T-cell (primary cell): Measurements from ENCODE around the gene PTTG1IP. TPM values are rescaled to one million over a fixed set of nuclear protein-coding genes. Genes with fewer than 3 reads are reported as not detected.
A peak's percentile ranks its signal among the peaks of the same experiment; 100 is the strongest.

Source experiments
- ATAC-seq, 4 experiments: fragments of 200-7000 bp in 3 of 4; fragments of 150-1000 bp in 1 of 4; cut with Tn5 transposase; replicated peaks in 1 of 4; 1 replicate in 3 of 4; 2 replicates in 1 of 4; pipeline ENCODE4 v1.10.0; 2021; ENCODE audit warnings: moderate library complexity in 3 of 4, mild to moderate bottlenecking in 2 of 4, moderate number of reproducible peaks in 1 of 4
- CTCF ChIA-PET, 2 donors: fragments of 300-600 bp; sonication (Branson Sonifier 250); formaldehyde crosslinking; loops; one replicate each; lab custom pipeline; 2022; ENCODE audit warnings: antibody characterized with exemption in 2 of 2; lab: Charles Lee
- POLR2A ChIA-PET, 2 donors: fragments of 300-600 bp; sonication (Branson Sonifier 250); formaldehyde crosslinking; loops; one replicate each; lab custom pipeline; 2022; ENCODE audit warnings: antibody characterized with exemption in 2 of 2; lab: Charles Lee
- DNase-seq, 35 experiments: peaks; one replicate each; pipeline versions ENCODE4 v3.0.0 to v3.0.0-alpha.2; 2013 to 2023
- H3K27ac ChIP-seq: one replicate; pipeline ENCODE4 v1.5.1; 2013; ENCODE audit warnings: low read length
- H3K27me3 ChIP-seq, 2 experiments: replicated peaks in 1 of 2; 1 replicate in 1 of 2; 2 replicates in 1 of 2; pipeline versions ENCODE4 v1.6.1 to v1.7.0; 2013; ENCODE audit warnings: low read length in 1 of 2, mixed read lengths in 1 of 2; ENCODE audit not compliant: control insufficient read depth in 2 of 2, insufficient read depth in 2 of 2; ENCODE audit errors: extremely low read depth in 1 of 2
- H3K36me3 ChIP-seq, 2 donors: 1 replicate in 1 of 2; 2 replicates in 1 of 2; pipeline versions ENCODE4 v1.6.1 to v1.7.0; 2013; ENCODE audit warnings: low read length in 1 of 2; ENCODE audit not compliant: control insufficient read depth in 2 of 2, insufficient read depth in 1 of 2; ENCODE audit errors: extremely low read depth in 1 of 2
- H3K4me1 ChIP-seq, 2 experiments: 1 replicate in 1 of 2; 2 replicates in 1 of 2; pipeline versions ENCODE4 v1.6.1 to v1.7.0; 2013; ENCODE audit warnings: low read length in 2 of 2, mixed read lengths in 1 of 2; ENCODE audit not compliant: insufficient read depth in 2 of 2, control insufficient read depth in 1 of 2; ENCODE audit errors: extremely low read depth in 1 of 2
- H3K4me3 ChIP-seq, 2 donors: 1 replicate in 1 of 2; 2 replicates in 1 of 2; pipeline versions ENCODE4 v1.5.1 to v1.7.0; 2013; ENCODE audit warnings: mild to moderate bottlenecking in 2 of 2, low read length in 1 of 2, moderate library complexity in 1 of 2; ENCODE audit not compliant: control insufficient read depth in 1 of 2; ENCODE audit errors: extremely low read depth in 1 of 2
- H3K9me3 ChIP-seq: 2 replicates; pipeline ENCODE4 v1.7.0; 2013
- H3K27ac Mint-ChIP-seq, 2 donors: one replicate each; pipeline ENCODE4 v1.8.0; 2020 to 2021; ENCODE audit warnings: mild to moderate bottlenecking in 2 of 2, mixed read lengths in 2 of 2
- H3K27me3 Mint-ChIP-seq, 2 donors: one replicate each; pipeline ENCODE4 v1.8.0; 2021 to 2022; ENCODE audit warnings: mixed read lengths in 2 of 2
- H3K36me3 Mint-ChIP-seq: one replicate; pipeline ENCODE4 v1.8.0; 2021; ENCODE audit warnings: mixed read lengths
- H3K4me1 Mint-ChIP-seq, 3 donors: one replicate each; pipeline ENCODE4 v1.8.0; 2020 to 2022; ENCODE audit warnings: mixed read lengths in 3 of 3, mild to moderate bottlenecking in 1 of 3
- H3K4me3 Mint-ChIP-seq, 3 donors: one replicate each; pipeline ENCODE4 v1.8.0; 2020 to 2022; ENCODE audit warnings: mild to moderate bottlenecking in 3 of 3, mixed read lengths in 3 of 3, moderate library complexity in 3 of 3
- H3K9me3 Mint-ChIP-seq, 3 donors: one replicate each; pipeline ENCODE4 v1.8.0; 2020 to 2022; ENCODE audit warnings: mixed read lengths in 3 of 3
- WGBS: methylation state at CpG from one replicate; pipeline ENCODE4 v1.1.5; 2013; ENCODE audit warnings: missing lambda C conversion rate; ENCODE audit not compliant: insufficient coverage; 5-methylcytosine and 5-hydroxymethylcytosine counted together
- total RNA-seq, 35 experiments: library from RNA in 6 of 35; stranded (reverse) in 6 of 35; fragments of 120-200 nt in 1 of 35; gene quantifications; one replicate each; pipeline versions ENCODE4 v1.2.1 to v1.2.4 and lab custom pipeline; 2013 to 2026

PTTG1IP gene
- total RNA-seq, 5 donors from 2014 or later (not counting 1 experiment from before 2014, with no cell fraction given) = 73.4 to 91.1 (median 90.2) TPM

- no peak for ATAC-seq
- Mint-ChIP-seq H3K4me3 (peak overlapping the region; percentile 86 to 95 (median 94)), H3K9me3 (no peaks in the 10 kb centered on the region), H3K27ac (peak overlapping the region; percentile 83 to 93), H3K27me3 (no peaks in the 10 kb centered on the region), H3K36me3 (peaks cover 5% of the 10 kb centered on the region), H3K4me1 (peaks cover 63 to 69% (median 67%) of the 10 kb centered on the region in 3 donors)
- ChIA-PET CTCF (interaction anchor here in 1 of 2 donors (1.1 kb wide), 1 partner anchor 20 kb away, joined by 3 read pairs; no protein-coding TSS in a partner anchor), POLR2A (no interaction called here)
- peaks cover 61 to 69% of the 10 kb centered on the region in 2 experiments for H3K4me1 ChIP-seq
- H3K9me3 ChIP-seq = no peaks in the 10 kb centered on the region
- H3K27me3 ChIP-seq = no peaks in the 10 kb centered on the region
- peaks cover 0 to 1% of the 10 kb centered on the region in 2 donors for H3K36me3 ChIP-seq
- H3K4me3 ChIP-seq = peak overlapping the region; percentile 66 to 79
- peak overlapping the region; percentile 40 for H3K27ac ChIP-seq
- 0% methylated on average over 2 of the region's 3 CpGs for WGBS
- peak in 1 of 35 experiments; percentile 39 for DNase-seq
Observed at GRCh38 chr21:44872323-44872648, 1.2 kb downstream of the PTTG1IP start.

- WGBS = 47% methylated on average over 11 of the region's 14 CpGs
- POLR2A ChIA-PET = no interaction called here
- H3K4me3 Mint-ChIP-seq = peak overlapping the region; percentile 86 to 95 (median 94)
- H3K4me3 ChIP-seq = peak overlapping the region; percentile 66 to 79
- peaks cover 7% of the 10 kb centered on the region for H3K36me3 Mint-ChIP-seq
- DNase-seq = peak in 3 of 35 experiments; percentile 16 to 40 (median 33)
- CTCF ChIA-PET = interaction anchor here (0.6 to 1.1 kb wide), 2 partner anchors 19 to 419 kb away, joined by 3 read pairs; no protein-coding TSS in a partner anchor
- no peaks in the 10 kb centered on the region for H3K27me3 Mint-ChIP-seq
- no peaks in the 10 kb centered on the region for H3K9me3 Mint-ChIP-seq
- peaks cover 69 to 74% (median 73%) of the 10 kb centered on the region in 3 donors for H3K4me1 Mint-ChIP-seq
- no peaks in the 10 kb centered on the region for H3K27me3 ChIP-seq
- H3K36me3 ChIP-seq = peaks cover 0 to 6% of the 10 kb centered on the region in 2 donors
- H3K4me1 ChIP-seq = peaks cover 66 to 75% of the 10 kb centered on the region in 2 experiments
- peak overlapping the region; percentile 39 for H3K27ac ChIP-seq
- no peaks in the 10 kb centered on the region for H3K9me3 ChIP-seq
- ATAC-seq = no peak
- H3K27ac Mint-ChIP-seq = peak overlapping the region; percentile 83 to 93
Observed at GRCh38 chr21:44871576-44872269, 1.8 kb downstream of the PTTG1IP start.

GRCh38 chr21:44870748-44871495 lies 2.6 kb downstream of the PTTG1IP start:
- H3K27me3 ChIP-seq = no peaks in the 10 kb centered on the region
- H3K4me1 ChIP-seq = peaks cover 69 to 80% of the 10 kb centered on the region in 2 experiments
- H3K36me3 ChIP-seq = peaks cover 0 to 6% of the 10 kb centered on the region in 2 donors
- CTCF ChIA-PET = interaction anchor here (0.6 to 0.7 kb wide), 2 partner anchors 420 to 532 kb away, joined by 3 read pairs; partner anchors contain the start of gene CFAP410 (in 1 of the 2)
- H3K27ac ChIP-seq = peak overlapping the region; percentile 39
- Mint-ChIP-seq H3K27ac (peak overlapping the region; percentile 83 to 93), H3K36me3 (peaks cover 7% of the 10 kb centered on the region), H3K4me3 (peak overlapping the region; percentile 86 to 95 (median 94)), H3K4me1 (peaks cover 75 to 80% (median 79%) of the 10 kb centered on the region in 3 donors), H3K9me3 (no peaks in the 10 kb centered on the region), H3K27me3 (no peaks in the 10 kb centered on the region)
- no peak overlapping the region for H3K4me3 ChIP-seq
- POLR2A ChIA-PET = no interaction called here
- ATAC-seq = peak in 1 of 4 experiments; percentile 11
- DNase-seq = peak in 16 of 35 experiments; percentile 23 to 53 (median 38)
- WGBS = 50% methylated on average over 2 of the region's 10 CpGs
- no peaks in the 10 kb centered on the region for H3K9me3 ChIP-seq

- Histone ChIP-seq H3K4me1 (peaks cover 70 to 84% of the 10 kb centered on the region in 2 experiments), H3K36me3 (peaks cover 0 to 9% of the 10 kb centered on the region in 2 donors), H3K4me3 (no peak overlapping the region), H3K27me3 (no peaks in the 10 kb centered on the region), H3K9me3 (no peaks in the 10 kb centered on the region), H3K27ac (peak overlapping the region; percentile 39)
- Mint-ChIP-seq H3K27ac (peak overlapping the region; percentile 78 to 83), H3K36me3 (peaks cover 11% of the 10 kb centered on the region), H3K9me3 (no peaks in the 10 kb centered on the region), H3K4me3 (peak overlapping the region; percentile 67 to 94 (median 86)), H3K27me3 (no peaks in the 10 kb centered on the region), H3K4me1 (peaks cover 76 to 80% (median 80%) of the 10 kb centered on the region in 3 donors)
- POLR2A ChIA-PET = no interaction called here
- CTCF ChIA-PET = no interaction called here
- 93% methylated on average over 6 of the region's 19 CpGs for WGBS
- peak in 1 of 35 experiments; percentile 45 for DNase-seq
- ATAC-seq = no peak
Observed at GRCh38 chr21:44869781-44870747, 3.4 kb downstream of the PTTG1IP start.

- Histone ChIP-seq H3K9me3 (no peaks in the 10 kb centered on the region), H3K4me3 (no peak overlapping the region), H3K27ac (peak overlapping the region; percentile 45), H3K4me1 (peaks cover 61 to 82% of the 10 kb centered on the region in 2 experiments), H3K36me3 (peaks cover 5 to 23% of the 10 kb centered on the region in 2 donors), H3K27me3 (no peaks in the 10 kb centered on the region)
- Mint-ChIP-seq H3K27ac (peak overlapping the region; percentile 92 to 96), H3K9me3 (no peaks in the 10 kb centered on the region), H3K27me3 (no peaks in the 10 kb centered on the region), H3K4me3 (peak overlapping the region; percentile 48 to 87 (median 67)), H3K36me3 (peaks cover 19% of the 10 kb centered on the region), H3K4me1 (peaks cover 75 to 84% (median 84%) of the 10 kb centered on the region in 3 donors)
- ATAC-seq (no peak), DNase-seq (no peak)
- WGBS = no CpG with 5 or more reads among the region's 7 CpGs
- ChIA-PET CTCF (no interaction called here), POLR2A (no interaction called here)
Observed at GRCh38 chr21:44868707-44869106, 4.8 kb downstream of the PTTG1IP start.
